Sigmoid colon (tissue), 7 donors: ENCODE results near the gene SMIM38. TPM values are rescaled to one million over a fixed set of nuclear protein-coding genes. Genes with fewer than 3 reads are reported as not detected.
A peak's percentile ranks its signal among the peaks of the same experiment; 100 is the strongest.

Experiments used
- DNase-seq: peaks from one replicate; pipeline ENCODE4 v3.0.0-alpha.2; 2019
- H3K27ac ChIP-seq, 4 donors: fragments of 200-600 bp; sonication (generic); one replicate each; pipeline ENCODE4 v1.5.1; 2016 to 2019; ENCODE audit warnings: mild to moderate bottlenecking in 1 of 4
- H3K27me3 ChIP-seq, 3 donors: fragments of 200-600 bp; sonication (generic); one replicate each; pipeline ENCODE4 v1.5.1; 2019; ENCODE audit warnings: mild to moderate bottlenecking in 1 of 3
- H3K36me3 ChIP-seq, 4 donors: fragments of 200-600 bp; sonication (generic); one replicate each; pipeline ENCODE4 v1.5.1; 2016 to 2019
- H3K4me1 ChIP-seq, 4 donors: fragments of 200-600 bp; sonication (generic); one replicate each; pipeline ENCODE4 v1.5.1; 2017 to 2019
- H3K4me3 ChIP-seq, 4 donors: fragments of 200-600 bp; sonication (generic); one replicate each; pipeline ENCODE4 v1.5.1; 2017 to 2019; ENCODE audit warnings: mild to moderate bottlenecking in 2 of 4, moderate library complexity in 1 of 4
- H3K9me3 ChIP-seq, 4 donors: fragments of 200-600 bp in 3 of 4; sonication (generic) in 3 of 4; one replicate each; pipeline versions ENCODE4 v1.5.1 to v1.6.1; 2013 to 2019
- EP300 ChIP-seq, 4 donors: sonication (generic); formaldehyde crosslinking; IDR thresholded peaks; one replicate each; pipeline ENCODE4 v1.6.1; 2017; ENCODE audit warnings: antibody characterized with exemption in 4 of 4
- POLR2A ChIP-seq, 2 donors: fragments of 450-650 bp; IDR thresholded peaks; one replicate each; pipeline ENCODE4 v1.6.1; 2016; ENCODE audit warnings: antibody characterized with exemption in 2 of 2, mild to moderate bottlenecking in 2 of 2, moderate library complexity in 2 of 2
- POLR2AphosphoS5 ChIP-seq, 4 donors: sonication (generic); formaldehyde crosslinking; IDR thresholded peaks; one replicate each; pipeline ENCODE4 v1.6.1; 2017; ENCODE audit warnings: antibody characterized with exemption in 4 of 4
- WGBS, 2 donors: extraction: QIAGEN DNeasy Blood & Tissue Kit; methylation state at CpG; one replicate each; pipeline ENCODE4 v1.1.7; 2013; 5-methylcytosine and 5-hydroxymethylcytosine counted together
- intact Hi-C: fragments of 100-400 bp; cut with DNase I; formaldehyde crosslinking; loops from one replicate; pipeline ENCODE4 v1.15.1; 2023
- polyA plus RNA-seq, 3 donors: library from polyadenylated mRNA; stranded (reverse); fragments of 200-250 nt; gene quantifications; one replicate each; pipeline ENCODE4 v1.2.3, GENCODE V29; 2013
- total RNA-seq, 4 donors: library from RNA; depleted of rRNA; stranded (reverse); fragments of >200 nt; gene quantifications; one replicate each; pipeline ENCODE4 v1.1.0, GENCODE V29; 2016
- TF ChIP-seq, protein P1 (sequence below), 4 experiments: fragments of 450-650 bp in 3 of 4; fragments of 200-600 bp in 1 of 4; IDR thresholded peaks; one replicate each; pipeline ENCODE4 v1.5.1; 2016 to 2019; ENCODE audit warnings: antibody characterized with exemption in 4 of 4, mild to moderate bottlenecking in 3 of 4, moderate library complexity in 2 of 4
- donor health status: healthy with polysubstance abuse.
- donor health status: Bipolar disorder and iron deficiency.
- donor health status: healthy.

Gene SMIM38
- total and polyA plus RNA-seq, 7 donors: 0.19 to 5.4 (median 1.8) TPM; not detected in 2

DNA sequence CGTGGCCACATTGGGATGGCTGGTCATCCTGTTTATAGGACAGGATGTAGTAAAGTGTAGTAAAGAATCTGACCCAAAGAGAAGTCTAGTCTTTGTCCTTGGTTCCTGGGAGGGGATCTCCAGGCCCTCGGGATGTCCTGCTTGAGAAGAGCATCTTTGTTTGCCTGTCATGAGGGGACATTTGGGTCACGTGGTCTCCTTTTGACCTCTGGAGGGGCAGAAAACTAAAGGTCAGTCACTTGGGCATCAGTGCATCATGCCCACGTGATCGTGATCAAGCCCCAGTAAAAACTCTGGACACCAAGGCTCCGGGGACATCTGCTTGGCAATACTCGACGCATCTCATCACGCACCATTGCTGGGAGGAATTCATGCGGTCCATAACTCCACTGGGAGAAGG is 9.1 kb downstream of the SMIM38 start:
- no peaks in the 10 kb centered on the region for H3K9me3 ChIP-seq
- intact Hi-C loops: no loop called here
- WGBS, 2 donors: 76 to 84% methylated on average over 10 of the region's 10 CpGs
- no peak for DNase-seq
- H3K4me3 ChIP-seq: no peak overlapping the region
- H3K27me3 ChIP-seq: no peaks in the 10 kb centered on the region
- no peak for TF ChIP-seq EP300 (IDR thresholded peaks at IDR 0.05)
- no peak for TF ChIP-seq POLR2A (IDR thresholded peaks at IDR 0.05)
- TF ChIP-seq, protein P1, sequence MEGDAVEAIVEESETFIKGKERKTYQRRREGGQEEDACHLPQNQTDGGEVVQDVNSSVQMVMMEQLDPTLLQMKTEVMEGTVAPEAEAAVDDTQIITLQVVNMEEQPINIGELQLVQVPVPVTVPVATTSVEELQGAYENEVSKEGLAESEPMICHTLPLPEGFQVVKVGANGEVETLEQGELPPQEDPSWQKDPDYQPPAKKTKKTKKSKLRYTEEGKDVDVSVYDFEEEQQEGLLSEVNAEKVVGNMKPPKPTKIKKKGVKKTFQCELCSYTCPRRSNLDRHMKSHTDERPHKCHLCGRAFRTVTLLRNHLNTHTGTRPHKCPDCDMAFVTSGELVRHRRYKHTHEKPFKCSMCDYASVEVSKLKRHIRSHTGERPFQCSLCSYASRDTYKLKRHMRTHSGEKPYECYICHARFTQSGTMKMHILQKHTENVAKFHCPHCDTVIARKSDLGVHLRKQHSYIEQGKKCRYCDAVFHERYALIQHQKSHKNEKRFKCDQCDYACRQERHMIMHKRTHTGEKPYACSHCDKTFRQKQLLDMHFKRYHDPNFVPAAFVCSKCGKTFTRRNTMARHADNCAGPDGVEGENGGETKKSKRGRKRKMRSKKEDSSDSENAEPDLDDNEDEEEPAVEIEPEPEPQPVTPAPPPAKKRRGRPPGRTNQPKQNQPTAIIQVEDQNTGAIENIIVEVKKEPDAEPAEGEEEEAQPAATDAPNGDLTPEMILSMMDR (IDR thresholded peaks at IDR 0.05): no peak
- no peak for TF ChIP-seq POLR2AphosphoS5 (IDR thresholded peaks at IDR 0.05)
- H3K27ac ChIP-seq: no peak overlapping the region
- no peaks in the 10 kb centered on the region for H3K36me3 ChIP-seq
- peaks cover 0 to 33% (median 26%) of the 10 kb centered on the region in 4 donors for H3K4me1 ChIP-seq

DNA sequence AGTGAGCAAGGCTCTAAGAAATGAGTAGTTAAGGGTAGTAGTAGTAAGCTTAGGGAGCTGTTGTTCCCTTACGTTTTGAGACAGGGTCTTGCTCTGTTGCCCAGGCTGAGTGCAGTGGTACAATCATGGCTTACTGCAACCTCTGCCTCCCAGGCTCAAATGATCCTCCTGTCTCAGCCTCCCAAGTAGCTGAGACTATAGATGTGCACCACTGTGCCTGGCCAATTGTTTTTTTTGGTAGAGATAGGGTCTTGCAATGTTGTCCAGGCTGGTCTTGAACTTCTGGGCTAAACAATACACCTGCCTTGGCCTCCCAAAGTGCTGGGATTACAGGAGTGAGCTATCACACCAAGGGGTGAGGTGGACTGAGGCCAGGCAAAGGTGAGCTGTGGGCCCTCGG is 10.0 kb downstream of the SMIM38 start:
- Histone ChIP-seq H3K4me1 (peaks cover 0 to 31% (median 24%) of the 10 kb centered on the region in 4 donors), H3K36me3 (no peaks in the 10 kb centered on the region), H3K4me3 (no peak overlapping the region), H3K9me3 (no peaks in the 10 kb centered on the region), H3K27ac (peak overlapping the region in 3 of 4 donors; percentile 69 to 90 (median 72)), H3K27me3 (no peaks in the 10 kb centered on the region)
- no peak for DNase-seq
- intact Hi-C loops: no loop called here
- 91% methylated on average over 2 of the region's 2 CpGs for WGBS, 2 donors
- TF ChIP-seq EP300 (IDR thresholded peaks at IDR 0.05) (no peak), POLR2A (IDR thresholded peaks at IDR 0.05) (no peak), POLR2AphosphoS5 (IDR thresholded peaks at IDR 0.05) (no peak)
- TF ChIP-seq, protein P1 (IDR thresholded peaks at IDR 0.05): no peak

DNA sequence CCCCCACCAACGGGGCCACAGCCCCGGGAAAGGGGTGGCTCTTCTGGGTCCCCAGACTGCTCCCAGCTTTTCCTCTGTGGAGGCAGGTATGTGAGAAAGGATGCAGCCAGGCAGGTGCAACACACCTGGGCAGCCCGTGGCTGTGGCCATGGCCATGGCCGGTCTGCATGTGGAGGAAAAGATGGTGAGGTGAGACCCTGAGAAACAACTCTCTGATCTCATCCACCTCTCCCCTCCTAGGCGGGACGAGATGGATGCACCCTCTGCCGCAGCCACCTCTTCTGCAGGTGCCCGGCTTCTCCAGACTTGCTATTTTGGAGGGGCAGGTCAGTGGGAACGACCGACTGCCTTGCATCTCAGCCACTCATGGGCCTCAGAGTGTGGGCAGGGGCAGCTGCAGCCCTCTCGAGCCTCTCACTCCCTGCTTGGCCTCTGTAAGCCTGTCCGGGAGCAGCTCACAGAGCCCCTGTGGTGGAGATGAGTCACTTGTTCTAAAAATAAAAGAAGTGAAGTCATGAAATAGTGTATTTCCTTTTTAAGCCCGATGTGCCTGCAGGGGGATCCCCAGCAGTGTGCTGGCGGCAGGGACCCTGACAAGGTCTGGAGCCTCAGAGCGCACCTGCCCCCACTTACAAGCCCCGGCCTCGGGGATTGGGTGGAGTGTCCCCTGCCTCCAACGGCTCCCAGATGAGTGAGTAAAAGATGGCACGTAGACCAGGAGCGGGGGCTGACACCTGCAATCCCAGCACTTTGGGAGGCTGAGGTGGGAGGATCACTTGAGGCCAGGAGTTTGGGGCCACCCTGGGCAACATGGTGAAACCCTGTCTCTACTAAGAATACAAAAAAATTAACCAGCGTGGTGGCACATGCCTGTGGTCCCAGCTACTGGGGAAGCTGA is 10.7 kb downstream of the SMIM38 start:
- H3K36me3 ChIP-seq: no peaks in the 10 kb centered on the region
- no peak for DNase-seq
- H3K4me1 ChIP-seq: peaks cover 0 to 26% (median 20%) of the 10 kb centered on the region in 4 donors
- WGBS, 2 donors: 48 to 63% methylated on average over 21 of the region's 21 CpGs
- H3K9me3 ChIP-seq: no peaks in the 10 kb centered on the region
- intact Hi-C loops: no loop called here
- no peak for TF ChIP-seq EP300 (IDR thresholded peaks at IDR 0.05)
- peak in 3 of 4 donors; percentile 31 to 51 (median 39) for TF ChIP-seq POLR2AphosphoS5 (IDR thresholded peaks at IDR 0.05)
- TF ChIP-seq, protein P1 (IDR thresholded peaks at IDR 0.05): peak in 1 of 4 experiments; percentile 31
- no peak for TF ChIP-seq POLR2A (IDR thresholded peaks at IDR 0.05)
- no peaks in the 10 kb centered on the region for H3K27me3 ChIP-seq
- H3K4me3 ChIP-seq: peak overlapping the region in 3 of 4 donors; percentile 22 to 38 (median 28)
- peak overlapping the region; percentile 50 to 90 (median 70) for H3K27ac ChIP-seq

DNA sequence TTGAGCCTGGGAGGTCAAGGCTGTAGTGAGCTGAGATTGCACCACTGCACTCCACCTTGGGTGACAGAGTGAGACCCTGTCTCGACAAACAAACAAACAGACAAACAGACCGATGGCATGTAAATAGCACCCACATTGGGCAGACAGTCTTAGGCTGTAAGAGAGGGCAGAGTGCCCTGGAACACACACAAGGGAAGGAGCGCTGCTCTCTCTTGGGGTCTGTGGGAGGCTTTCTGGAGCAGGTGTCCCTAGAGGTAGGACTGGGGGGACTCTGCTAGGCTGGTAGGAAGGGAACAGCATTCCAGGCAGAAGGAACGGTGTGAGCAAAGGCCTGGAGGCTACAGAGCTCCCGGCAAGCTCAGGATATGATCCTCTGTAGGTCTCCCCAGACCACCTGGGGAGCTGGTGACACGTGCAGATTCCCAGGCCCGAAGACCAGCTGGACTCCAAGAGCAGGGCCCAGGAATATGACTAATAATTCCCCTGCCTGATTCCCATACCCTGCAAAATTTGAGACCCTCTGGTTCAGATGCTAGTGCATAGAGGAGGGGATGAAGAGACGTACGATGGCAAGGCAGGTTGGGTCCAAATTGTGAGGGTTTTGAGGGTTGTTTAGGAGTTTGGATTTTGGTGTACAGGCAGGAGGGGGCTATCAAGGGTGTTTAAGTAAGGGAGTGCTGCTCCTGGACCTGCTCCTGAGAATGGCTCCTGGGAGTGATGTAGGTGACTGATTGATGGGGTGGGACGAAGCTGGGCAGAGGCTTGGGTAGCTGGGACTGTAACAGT is 11.6 kb downstream of the SMIM38 start:
- H3K4me3 ChIP-seq: peak overlapping the region in 3 of 4 donors; percentile 22 to 38 (median 28)
- TF ChIP-seq, protein P1 (IDR thresholded peaks at IDR 0.05): no peak
- no peak for TF ChIP-seq POLR2AphosphoS5 (IDR thresholded peaks at IDR 0.05)
- no peak for TF ChIP-seq EP300 (IDR thresholded peaks at IDR 0.05)
- TF ChIP-seq POLR2A (IDR thresholded peaks at IDR 0.05): no peak
- H3K27ac ChIP-seq: peak overlapping the region in 3 of 4 donors; percentile 69 to 90 (median 72)
- no peaks in the 10 kb centered on the region for H3K9me3 ChIP-seq
- DNase-seq: no peak
- no peaks in the 10 kb centered on the region for H3K27me3 ChIP-seq
- H3K36me3 ChIP-seq: no peaks in the 10 kb centered on the region
- intact Hi-C loops: no loop called here
- WGBS, 2 donors: 89 to 90% methylated on average over 10 of the region's 10 CpGs
- H3K4me1 ChIP-seq: peaks cover 0 to 26% (median 20%) of the 10 kb centered on the region in 4 donors
